ENCODE measurements around the gene TMCO1.
"Not testable (repeated sequence)": the region's sequence is repeated elsewhere in the genome, so short reads cannot be mapped to it uniquely, and the experiment has no call there.

Gene TMCO1

GRCh38 chr1:165747632-165748447, 20.8 kb downstream of the TMCO1 start:
- no peak for DNase-seq (ENCODE audit: low read depth, low spot score)

GRCh38 chr1:165744913-165745312, 23.8 kb downstream of the TMCO1 start:
- not testable (repeated sequence) for DNase-seq (ENCODE audit: low read depth, low spot score)

- no peak for DNase-seq (ENCODE audit: low read depth, low spot score)
Observed at GRCh38 chr1:165742194-165742593, 26.5 kb downstream of the TMCO1 start.

GRCh38 chr1:165738794-165739193, 29.9 kb downstream of the TMCO1 start:
- DNase-seq (ENCODE audit: low read depth, low spot score) = no peak

GRCh38 chr1:165737196-165737595, 31.5 kb downstream of the TMCO1 start:
- DNase-seq (ENCODE audit: low read depth, low spot score) = no peak

- no peak for DNase-seq (ENCODE audit: low read depth, low spot score)
Observed at GRCh38 chr1:165734906-165735305, 33.8 kb downstream of the TMCO1 start.

- no peak for DNase-seq (ENCODE audit: low read depth, low spot score)
Observed at GRCh38 chr1:165726841-165727240, 41.8 kb downstream of the TMCO1 start.

GRCh38 chr1:165726169-165726568, 42.5 kb downstream of the TMCO1 start:
- DNase-seq (ENCODE audit: low read depth, low spot score) = no peak

- DNase-seq (ENCODE audit: low read depth, low spot score) = no peak
Observed at GRCh38 chr1:165717918-165718515, 50.7 kb downstream of the TMCO1 start.

GRCh38 chr1:165716265-165717051, 52.2 kb downstream of the TMCO1 start:
- not testable (repeated sequence) for DNase-seq (ENCODE audit: low read depth, low spot score)

GRCh38 chr1:165712764-165713163, 55.9 kb downstream of the TMCO1 start:
- DNase-seq (ENCODE audit: low read depth, low spot score) = no peak

GRCh38 chr1:165707984-165708706, 60.5 kb downstream of the TMCO1 start:
- no peak for DNase-seq (ENCODE audit: low read depth, low spot score)

- DNase-seq (ENCODE audit: low read depth, low spot score) = no peak
Observed at GRCh38 chr1:165703648-165704047, 65.0 kb downstream of the TMCO1 start.

GRCh38 chr1:165701922-165702321, 66.7 kb downstream of the TMCO1 start:
- DNase-seq (ENCODE audit: low read depth, low spot score) = not testable (repeated sequence)

GRCh38 chr1:165699577-165699976, 69.1 kb downstream of the TMCO1 start:
- DNase-seq (ENCODE audit: low read depth, low spot score) = no peak

GRCh38 chr1:165698761-165699052, 70.0 kb downstream of the TMCO1 start:
- DNase-seq (ENCODE audit: low read depth, low spot score) = no peak

- DNase-seq (ENCODE audit: low read depth, low spot score) = peak; percentile 69
Observed at GRCh38 chr1:165697881-165698760, 70.5 kb downstream of the TMCO1 start, which contains the start of gene ALDH9A1. Gene ALDH9A1 (minus strand): TSS chr1:165698562. CDS start chr1:165698558, 4 bp downstream.

- DNase-seq (ENCODE audit: low read depth, low spot score) = no peak
Observed at GRCh38 chr1:165697491-165697880, 71.2 kb downstream of the TMCO1 start.

- DNase-seq (ENCODE audit: low read depth, low spot score) = no peak
Observed at GRCh38 chr1:165696625-165697100, 72.0 kb downstream of the TMCO1 start.

GRCh38 chr1:165695031-165695430, 73.6 kb downstream of the TMCO1 start:
- DNase-seq (ENCODE audit: low read depth, low spot score) = no peak

- no peak for DNase-seq (ENCODE audit: low read depth, low spot score)
Observed at GRCh38 chr1:165688046-165688445, 80.6 kb downstream of the TMCO1 start.
